IMR-90 (cell line): ENCODE results near the gene TWIST1. TPM values are rescaled to one million over a fixed set of nuclear protein-coding genes. Genes with fewer than 3 reads are reported as not detected.

ENCODE experiments used
- ATAC-seq: fragments of 200-7000 bp; cut with Tn5 transposase; 2 replicates; pipeline ENCODE4 v1.9.1; 2020; ENCODE audit warnings: low read depth, mild to moderate bottlenecking, moderate library complexity
- BruUV-seq: library from RNA; stranded (reverse); fragments of 400-500 nt; replicated peaks from 2 replicates; lab custom pipeline; 2021; lab: Mats Ljungman, UMichigan
- CTCF ChIA-PET: fragments of 300-600 bp; formaldehyde crosslinking; extraction: SDS; loops from one replicate; lab custom pipeline; 2021; ENCODE audit warnings: antibody characterized with exemption; lab: Yijun Ruan, JAX
- POLR2A ChIA-PET: fragments of 300-600 bp; sonication (Branson Sonifier 250); formaldehyde crosslinking; loops from one replicate; lab custom pipeline; 2022; ENCODE audit warnings: antibody characterized with exemption; ENCODE audit not compliant: unreplicated experiment; lab: Charles Lee
- DNase-seq: peaks from one replicate; pipeline ENCODE4 v3.0.0; 2013
- H2AFZ ChIP-seq: replicated peaks from 2 replicates; pipeline ENCODE3; 2013; ENCODE audit warnings: low read length, mild to moderate bottlenecking; ENCODE audit not compliant: poor library complexity
- H2AK5ac ChIP-seq: 2 replicates; pipeline ENCODE4 v1.6.1; 2013; ENCODE audit warnings: low read depth, low read length, inconsistent platforms
- H2AK9ac ChIP-seq: replicated peaks from 2 replicates; pipeline ENCODE3; 2013; ENCODE audit warnings: mild to moderate bottlenecking, low read depth, low read length, moderate library complexity; ENCODE audit not compliant: poor library complexity
- H2BK120ac ChIP-seq: 2 replicates; pipeline ENCODE4 v1.6.1; 2013; ENCODE audit warnings: low read depth, low read length, inconsistent platforms
- H2BK15ac ChIP-seq: 3 replicates; pipeline ENCODE4 v1.6.1; 2013; ENCODE audit warnings: low read depth, low read length, inconsistent platforms
- H2BK20ac ChIP-seq: 2 replicates; pipeline ENCODE4 v1.6.1; 2013; ENCODE audit warnings: low read depth, mild to moderate bottlenecking, inconsistent platforms, low read length, moderate library complexity
- H2BK5ac ChIP-seq: 2 replicates; pipeline ENCODE4 v1.6.1; 2013; ENCODE audit warnings: mild to moderate bottlenecking, low read depth, low read length, inconsistent platforms; ENCODE audit not compliant: poor library complexity, severe bottlenecking
- H3K14ac ChIP-seq: replicated peaks from 2 replicates; pipeline ENCODE4 v1.6.1; 2013; ENCODE audit warnings: low read depth, low read length, inconsistent platforms
- H3K18ac ChIP-seq: 2 replicates; pipeline ENCODE4 v1.6.1; 2013; ENCODE audit warnings: low read depth, low read length, control low read depth
- H3K23ac ChIP-seq: 2 replicates; pipeline ENCODE4 v1.6.1; 2013; ENCODE audit warnings: low read depth, low read length, inconsistent platforms
- H3K27ac ChIP-seq: 2 replicates; pipeline ENCODE4 v1.5.1; 2013; ENCODE audit warnings: mild to moderate bottlenecking, control low read depth, low read length; ENCODE audit not compliant: insufficient read depth
- H3K27me3 ChIP-seq: 2 replicates; pipeline ENCODE4 v1.6.1; 2013; ENCODE audit warnings: low read length; ENCODE audit not compliant: control insufficient read depth, insufficient read depth
- H3K36me3 ChIP-seq: 2 replicates; pipeline ENCODE4 v1.6.1; 2013; ENCODE audit warnings: low read length, mixed read lengths; ENCODE audit not compliant: control insufficient read depth, insufficient read depth
- H3K4ac ChIP-seq: 2 replicates; pipeline ENCODE4 v1.6.1; 2013; ENCODE audit warnings: low read depth, low read length, inconsistent platforms
- H3K4me1 ChIP-seq: 2 replicates; pipeline ENCODE4 v1.6.1; 2013; ENCODE audit warnings: low read length, mixed read lengths; ENCODE audit not compliant: control insufficient read depth, insufficient read depth
- H3K4me2 ChIP-seq: 2 replicates; pipeline ENCODE4 v1.6.1; 2013; ENCODE audit warnings: low read depth, mild to moderate bottlenecking, control low read depth, low read length, moderate library complexity
- H3K4me3 ChIP-seq: 2 replicates; pipeline ENCODE4 v1.5.1; 2013; ENCODE audit warnings: low read depth, mild to moderate bottlenecking, control low read depth, low read length, moderate library complexity; ENCODE audit not compliant: insufficient read depth
- H3K56ac ChIP-seq: 2 replicates; pipeline ENCODE4 v1.6.1; 2013; ENCODE audit warnings: low read length, inconsistent platforms; ENCODE audit not compliant: insufficient read depth; ENCODE audit errors: extremely low read depth
- H3K79me1 ChIP-seq, 2 experiments: 2 replicates each; pipeline ENCODE4 v1.6.1; 2013; ENCODE audit warnings: low read length in 2 of 2, inconsistent platforms in 1 of 2, low read depth in 1 of 2
- H3K9ac ChIP-seq: 2 replicates; pipeline ENCODE4 v1.6.1; 2013; ENCODE audit warnings: low read depth, low read length, control low read depth
- H3K9me1 ChIP-seq: 2 replicates; pipeline ENCODE4 v1.6.1; 2013; ENCODE audit warnings: low read length, inconsistent platforms; ENCODE audit not compliant: insufficient read depth
- H3K9me3 ChIP-seq: 2 replicates; pipeline ENCODE4 v1.6.1; 2013; ENCODE audit warnings: low read length; ENCODE audit not compliant: control insufficient read depth, insufficient read depth
- H4K20me1 ChIP-seq: 2 replicates; pipeline ENCODE4 v1.6.1; 2013; ENCODE audit warnings: low read length, inconsistent platforms; ENCODE audit not compliant: insufficient read depth
- H4K5ac ChIP-seq: 2 replicates; pipeline ENCODE4 v1.6.1; 2013; ENCODE audit warnings: mild to moderate bottlenecking, low read depth, low read length, control low read depth
- H4K8ac ChIP-seq, 2 experiments: 2 replicates each; pipeline ENCODE4 v1.6.1; 2013; ENCODE audit warnings: low read depth in 2 of 2, low read length in 2 of 2, control low read depth in 1 of 2, inconsistent platforms in 1 of 2
- H4K91ac ChIP-seq: 2 replicates; pipeline ENCODE4 v1.6.1; 2013; ENCODE audit warnings: low read depth, low read length, inconsistent platforms; ENCODE audit not compliant: insufficient read depth
- BHLHE40 ChIP-seq: fragments of 150-350 bp; IDR thresholded peaks from 2 replicates; pipeline ENCODE4 v1.6.1; 2016; ENCODE audit warnings: mild to moderate bottlenecking, low read depth, low read length
- CHD1 ChIP-seq: IDR thresholded peaks from 2 replicates; pipeline ENCODE4 v1.6.1; 2012; ENCODE audit warnings: low read depth, low read length, improper control_type of control experiment
- CTCF ChIP-seq: conservative IDR thresholded peaks from 2 replicates; pipeline ENCODE4 v1.5.1; 2012; ENCODE audit warnings: mild to moderate bottlenecking, low read depth, low read length, improper control_type of control experiment
- MXI1 ChIP-seq: IDR thresholded peaks from 2 replicates; pipeline ENCODE4 v1.6.1; 2012; ENCODE audit warnings: low read depth, mild to moderate bottlenecking, low read length, moderate library complexity, borderline replicate concordance
- NFE2L2 ChIP-seq: fragments of 150-350 bp; IDR thresholded peaks from 2 replicates; pipeline ENCODE4 v1.6.1; 2016; ENCODE audit warnings: low read depth, mild to moderate bottlenecking, low read length
- RAD21 ChIP-seq: IDR thresholded peaks from 2 replicates; pipeline ENCODE4 v1.6.1; 2012; ENCODE audit warnings: low read length, improper control_type of control experiment
- RFX5 ChIP-seq: IDR thresholded peaks from 2 replicates; pipeline ENCODE4 v1.8.0; 2012; ENCODE audit warnings: low read depth, mild to moderate bottlenecking, low read length, moderate library complexity
- WGBS, 2 experiments: methylation state at CpG; one replicate each; pipeline versions ENCODE4 v1.1.5 to v1.1.7; 2013; ENCODE audit warnings: missing lambda C conversion rate in 2 of 2; ENCODE audit not compliant: insufficient read length in 1 of 2; ENCODE audit errors: extremely low coverage in 2 of 2; 5-methylcytosine and 5-hydroxymethylcytosine counted together
- dilution Hi-C: fragments of 300-500 bp; cut with HindIII; formaldehyde crosslinking; loops from one replicate; pipeline ENCODE4 v1.14.3; 2018; ENCODE audit warnings: low sequenced_read_pairs; ENCODE audit not compliant: unreplicated experiment
- in situ Hi-C: fragments of 300-500 bp; cut with MboI; formaldehyde crosslinking; loops from 3 replicates; pipeline ENCODE4 v1.14.3; 2019; ENCODE audit warnings: low sequenced_read_pairs, inconsistent platforms, mixed read lengths
- intact Hi-C: fragments of 100-400 bp; cut with micrococcal nuclease; formaldehyde crosslinking; loops from 2 replicates; pipeline ENCODE4 v1.10.0; 2022
- polyA plus RNA-seq, 3 experiments: library from polyadenylated mRNA; depleted of rRNA; stranded (reverse); fragments of >200 nt; gene quantifications; 2 replicates each; pipeline ENCODE4 v1.2.3, GENCODE V29; 2012; ENCODE audit warnings: low replicate concordance in 1 of 3
- total RNA-seq: library from RNA; depleted of rRNA; stranded (reverse); fragments of >200 nt; gene quantifications from 2 replicates; pipeline ENCODE4 v1.2.3, GENCODE V29; 2012

The TWIST1 gene
- total and polyA plus RNA-seq, 2 of the 4 experiments (the other 2 are of a cell fraction) = 5.4 to 42.3 TPM

GRCh38 chr7:19097165-19098055, 20.0 kb downstream of the TWIST1 start:
- H3K9me1 ChIP-seq = no peaks in the 10 kb centered on the region
- no peak overlapping the region for H4K5ac ChIP-seq
- H4K20me1 ChIP-seq = no peaks in the 10 kb centered on the region
- H3K23ac ChIP-seq = no peak overlapping the region
- no peaks in the 10 kb centered on the region; a peak in 1 of 4 replicates for H3K79me1 ChIP-seq
- dilution Hi-C loops = no loop called here
- TF ChIP-seq NFE2L2 = no peak
- TF ChIP-seq CTCF = no peak
- no peak for TF ChIP-seq MXI1
- no peak for TF ChIP-seq CHD1
- TF ChIP-seq RAD21 = no peak
- TF ChIP-seq RFX5 = no peak
- TF ChIP-seq BHLHE40 = no peak
- H2BK120ac ChIP-seq = no peak overlapping the region
- ATAC-seq (no peak), DNase-seq (no peak)
- intact Hi-C loops = no loop called here
- H3K4ac ChIP-seq = no peak overlapping the region
- no peak overlapping the region for H2BK20ac ChIP-seq
- H2BK15ac ChIP-seq = no peak overlapping the region
- H3K4me1 ChIP-seq = no peaks in the 10 kb centered on the region
- H3K9me3 ChIP-seq = no peaks in the 10 kb centered on the region
- no peak overlapping the region for H3K56ac ChIP-seq
- no peak overlapping the region for H2AK9ac ChIP-seq
- POLR2A ChIA-PET = no interaction called here
- no peak overlapping the region for H3K14ac ChIP-seq
- CTCF ChIA-PET = no interaction called here
- H3K27me3 ChIP-seq = no peaks in the 10 kb centered on the region
- no peak overlapping the region for H3K9ac ChIP-seq
- no peak overlapping the region for H2AK5ac ChIP-seq
- H3K27ac ChIP-seq = no peak overlapping the region
- in situ Hi-C loops = no loop called here
- H3K4me3 ChIP-seq = no peak overlapping the region
- no peaks in the 10 kb centered on the region for H3K36me3 ChIP-seq
- no CpG with 5 or more reads among the region's 9 CpGs for WGBS, 2 experiments
- no peak overlapping the region for H4K91ac ChIP-seq
- no peak overlapping the region for H3K4me2 ChIP-seq
- no peak overlapping the region for H4K8ac ChIP-seq
- no TSS peak for BruUV-seq
- H3K18ac ChIP-seq = no peak overlapping the region
- no peak overlapping the region for H2AFZ ChIP-seq
- H2BK5ac ChIP-seq = no peak overlapping the region
